Right lobe of liver (tissue), 6 donors: ENCODE data around the gene APOL5. TPM values are rescaled to one million over a fixed set of nuclear protein-coding genes. Genes with fewer than 3 reads are reported as not detected.
A peak's percentile ranks its signal among the peaks of the same experiment; 100 is the strongest.

Source experiments
- ATAC-seq, 4 donors: fragments of 200-7000 bp; cut with Tn5 transposase; one replicate each; pipeline ENCODE4 v1.9.1; 2020; ENCODE audit warnings: mild to moderate bottlenecking in 4 of 4, moderate library complexity in 4 of 4
- DNase-seq, 3 donors: peaks; one replicate each; pipeline ENCODE4 v3.0.0-alpha.2; 2020
- H3K27ac ChIP-seq, 3 donors: fragments of 200-600 bp; one replicate each; pipeline ENCODE4 v1.8.0; 2022
- H3K27me3 ChIP-seq, 2 donors: fragments of 200-600 bp; one replicate each; pipeline ENCODE4 v1.8.0; 2022
- H3K36me3 ChIP-seq, 4 donors: fragments of 200-600 bp; sonication (generic) in 1 of 4; one replicate each; pipeline versions ENCODE4 v1.5.1 to v1.8.0; 2017 to 2022; ENCODE audit warnings: control low read depth in 1 of 4
- H3K4me1 ChIP-seq, 4 donors: fragments of 200-600 bp; sonication (generic) in 1 of 4; one replicate each; pipeline versions ENCODE4 v1.5.1 to v1.8.0; 2017 to 2022; ENCODE audit warnings: control low read depth in 1 of 4
- H3K4me3 ChIP-seq, 3 donors: fragments of 200-600 bp; one replicate each; pipeline ENCODE4 v1.8.0; 2022
- H3K9me3 ChIP-seq, 4 donors: fragments of 200-600 bp; sonication (generic) in 1 of 4; one replicate each; pipeline versions ENCODE4 v1.5.1 to v1.8.0; 2017 to 2022; ENCODE audit warnings: control low read depth in 1 of 4
- CTCF ChIP-seq, 4 donors: fragments of 200-600 bp in 3 of 4; fragments of 450-650 bp in 1 of 4; IDR thresholded peaks; one replicate each; pipeline versions ENCODE4 v1.5.1 to v1.8.0; 2016 to 2022; ENCODE audit warnings: antibody characterized with exemption in 4 of 4, mild to moderate bottlenecking in 2 of 4
- POLR2A ChIP-seq: fragments of 450-650 bp; IDR thresholded peaks from one replicate; pipeline ENCODE4 v1.6.1; 2017; ENCODE audit warnings: antibody characterized with exemption, mild to moderate bottlenecking
- WGBS: methylation state at CpG from one replicate; pipeline ENCODE4 v1.1.6; 2018; ENCODE audit warnings: low coverage, low lambda C conversion rate; ENCODE audit not compliant: insufficient coverage; ENCODE audit errors: missing lambda C conversion rate; 5-methylcytosine and 5-hydroxymethylcytosine counted together
- intact Hi-C, 2 donors: fragments of 100-400 bp; cut with DNase I; formaldehyde crosslinking; loops; one replicate each; pipeline versions ENCODE4 v1.11.2 to v1.14.1; 2022
- total RNA-seq, 6 experiments: library from RNA; depleted of rRNA in 2 of 6; stranded (reverse); fragments of >200 nt in 2 of 6; fragmentation: NEBNext Ultra II Directional in 3 of 6; extraction: Animal tissue kit (Norgen Biotek cat#: 25700) in 3 of 6; gene quantifications; one replicate each; pipeline versions ENCODE4 v1.1.0 to v1.2.4, GENCODE V29; 2016 to 2023
- donor health status: DM: no; HTN: yes; CAD: no.
- donor health status: DM: no; HTN: no; CAD: no.
- donor health status: DM: no; HTN: no; CAD: no.
- donor health status: DM: no; HTN: yes; CAD: no.
- donor health status: DM: no; HTN: yes; CAD: no.

The APOL5 gene
- total RNA-seq, 6 experiments from 2014 or later = 0.51 TPM; not detected in 5

- peak in 1 of 4 donors; percentile 36 for ATAC-seq
- intact Hi-C loops = no loop called here
- no peak for DNase-seq
- Histone ChIP-seq H3K4me1 (peaks cover 0 to 22% (median 8%) of the 10 kb centered on the region in 4 donors), H3K36me3 (no peaks in the 10 kb centered on the region), H3K9me3 (no peaks in the 10 kb centered on the region), H3K27me3 (no peaks in the 10 kb centered on the region), H3K27ac (no peak overlapping the region), H3K4me3 (no peak overlapping the region)
- WGBS = 33% methylated on average over 7 of the region's 7 CpGs
- TF ChIP-seq POLR2A (no peak), CTCF (IDR thresholded peaks at IDR 0.05) (no peak)
Measured at GRCh38 chr22:35708453-35708852, 9.2 kb upstream of the APOL5 start.

DNA sequence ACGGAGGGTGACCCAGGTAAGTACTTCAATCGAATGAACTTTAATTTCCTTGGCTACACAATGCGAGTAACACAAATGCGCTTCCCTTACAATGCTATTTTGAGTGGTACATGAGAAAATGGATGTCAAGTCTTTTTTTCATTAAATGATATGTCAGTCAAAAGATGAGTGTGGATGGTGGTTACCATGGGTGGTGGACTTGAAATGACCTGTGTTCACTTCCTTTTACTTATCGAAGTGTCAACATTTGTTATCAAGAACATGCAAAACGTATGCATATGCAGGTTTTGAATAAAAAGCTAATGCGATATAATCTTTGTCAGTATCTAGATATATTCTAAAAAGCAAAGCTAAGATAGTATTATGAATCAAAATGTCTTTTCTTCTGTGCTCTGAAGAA lies 8.8 kb upstream of the APOL5 start:
- WGBS = 72% methylated on average over 7 of the region's 7 CpGs
- TF ChIP-seq CTCF (IDR thresholded peaks at IDR 0.05) (no peak), POLR2A (no peak)
- ATAC-seq = no peak
- Histone ChIP-seq H3K9me3 (no peaks in the 10 kb centered on the region), H3K4me1 (peaks cover 0 to 22% (median 8%) of the 10 kb centered on the region in 4 donors), H3K36me3 (no peaks in the 10 kb centered on the region), H3K27me3 (no peaks in the 10 kb centered on the region), H3K27ac (no peak overlapping the region), H3K4me3 (no peak overlapping the region)
- DNase-seq = no peak
- intact Hi-C loops = no loop called here

DNA sequence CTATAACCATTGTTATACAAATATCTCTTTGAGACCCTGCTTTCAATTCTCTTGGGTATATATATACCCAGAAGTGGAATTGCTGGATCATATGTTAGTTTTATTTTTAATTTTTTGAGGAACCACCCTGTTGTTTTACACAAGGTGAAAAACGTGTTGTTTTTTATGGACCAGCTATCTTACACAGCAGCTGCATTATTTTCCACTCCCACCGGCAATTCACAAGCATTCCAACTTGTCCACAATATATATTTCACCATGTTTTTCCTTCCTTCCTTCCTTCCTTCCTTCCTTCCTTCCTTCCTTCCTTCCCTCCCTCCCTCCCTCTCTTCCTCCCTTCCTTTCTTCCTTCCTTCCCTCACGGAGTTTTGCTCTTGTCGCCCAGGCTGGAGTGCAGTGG lies 6.3 kb upstream of the APOL5 start:
- Histone ChIP-seq H3K27ac (no peak overlapping the region), H3K4me1 (peaks cover 0 to 22% (median 8%) of the 10 kb centered on the region in 4 donors), H3K27me3 (no peaks in the 10 kb centered on the region), H3K9me3 (no peaks in the 10 kb centered on the region), H3K4me3 (no peak overlapping the region), H3K36me3 (no peaks in the 10 kb centered on the region)
- intact Hi-C loops = no loop called here
- DNase-seq (no peak), ATAC-seq (no peak)
- 80% methylated on average over 4 of the region's 4 CpGs for WGBS
- TF ChIP-seq POLR2A (no peak), CTCF (IDR thresholded peaks at IDR 0.05) (no peak)

- intact Hi-C loops = no loop called here
- 95% methylated on average over 2 of the region's 2 CpGs for WGBS
Measured at GRCh38 chr22:35712672-35713071, 5.0 kb upstream of the APOL5 start.

More at GRCh38 chr22:35712672-35713071, 5.0 kb upstream of the APOL5 start:
- no peaks in the 10 kb centered on the region for H3K27me3 ChIP-seq
- H3K4me3 ChIP-seq = no peak overlapping the region
- DNase-seq = no peak
- no peak overlapping the region for H3K27ac ChIP-seq
- no peaks in the 10 kb centered on the region for H3K36me3 ChIP-seq
- H3K4me1 ChIP-seq = peaks cover 0 to 22% (median 8%) of the 10 kb centered on the region in 4 donors
- no peaks in the 10 kb centered on the region for H3K9me3 ChIP-seq
- no peak for ATAC-seq
- TF ChIP-seq CTCF (IDR thresholded peaks at IDR 0.05) (no peak), POLR2A (no peak)
